GM19468 (cell line): ENCODE results near the gene POP4.

Experiments used
- ATAC-seq: cut with Tn5 transposase; IDR thresholded peaks from one replicate; pipeline ENCODE4 v1.9.1; 2021; ENCODE audit warnings: mild to moderate bottlenecking, moderate library complexity, moderate number of reproducible peaks; ENCODE audit not compliant: unreplicated experiment; ENCODE audit errors: extremely low read depth

Gene POP4

GRCh38 chr19:29576761-29577648 lies 29.1 kb upstream of the POP4 start:
- ATAC-seq: no peak

GRCh38 chr19:29577649-29577963 lies 28.5 kb upstream of the POP4 start:
- no peak for ATAC-seq

- no peak for ATAC-seq
These were observed 27.7 kb upstream of the POP4 start for GRCh38 chr19:29578349-29578748.

GRCh38 chr19:29579308-29579910 lies 26.7 kb upstream of the POP4 start:
- no peak for ATAC-seq

- no peak for ATAC-seq
These were observed 24.7 kb upstream of the POP4 start for GRCh38 chr19:29581398-29581797.

- no peak for ATAC-seq
These were observed 22.7 kb upstream of the POP4 start for GRCh38 chr19:29583196-29583999.

DNA sequence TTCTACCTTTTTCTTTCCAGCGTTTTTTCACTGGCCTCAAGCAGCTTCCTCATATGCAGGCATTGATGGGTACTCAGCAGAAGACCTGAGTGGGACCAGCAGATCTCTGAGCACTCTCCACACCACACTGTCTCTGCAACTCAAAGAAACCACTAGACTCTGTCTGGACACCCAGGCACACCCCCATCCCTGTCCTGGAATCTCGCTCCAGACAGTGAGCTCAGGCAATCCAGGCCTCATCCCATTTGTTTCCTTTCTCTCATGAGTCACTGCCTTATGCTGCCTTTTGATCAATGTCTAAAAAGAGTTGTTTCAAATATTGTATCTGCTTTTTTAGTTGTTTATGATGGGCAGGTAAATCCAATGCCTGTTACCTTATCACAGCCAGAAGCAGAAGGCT lies 19.7 kb upstream of the POP4 start:
- ATAC-seq: no peak

GRCh38 chr19:29587059-29587458 lies 19.0 kb upstream of the POP4 start:
- no peak for ATAC-seq

DNA sequence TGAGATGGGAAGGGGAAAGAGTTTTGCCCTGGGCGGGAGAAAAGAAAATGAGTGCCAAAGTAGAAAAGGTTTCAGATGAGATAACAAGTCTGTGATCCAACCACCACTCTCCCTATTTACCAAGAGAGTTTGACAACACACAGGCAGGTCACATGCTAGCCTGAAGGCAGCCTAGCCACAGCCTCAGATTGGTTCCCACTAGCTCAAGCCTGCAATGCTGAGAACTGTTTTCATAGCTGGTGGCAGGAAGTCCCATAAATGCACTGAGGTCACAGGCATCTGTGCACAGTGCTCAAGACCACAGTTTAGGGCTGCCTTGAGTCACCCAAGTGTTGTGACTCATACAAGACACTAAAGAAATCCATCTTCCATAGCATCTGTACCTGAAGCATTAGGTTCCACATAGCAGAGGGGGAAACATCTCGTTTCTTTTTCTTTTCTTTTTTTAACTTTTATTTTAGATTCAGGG lies 18.5 kb upstream of the POP4 start:
- ATAC-seq: peak; percentile 19

GRCh38 chr19:29588095-29588494 lies 18.0 kb upstream of the POP4 start:
- ATAC-seq: no peak

- no peak for ATAC-seq
These were observed 15.8 kb upstream of the POP4 start for GRCh38 chr19:29590278-29590677.

DNA sequence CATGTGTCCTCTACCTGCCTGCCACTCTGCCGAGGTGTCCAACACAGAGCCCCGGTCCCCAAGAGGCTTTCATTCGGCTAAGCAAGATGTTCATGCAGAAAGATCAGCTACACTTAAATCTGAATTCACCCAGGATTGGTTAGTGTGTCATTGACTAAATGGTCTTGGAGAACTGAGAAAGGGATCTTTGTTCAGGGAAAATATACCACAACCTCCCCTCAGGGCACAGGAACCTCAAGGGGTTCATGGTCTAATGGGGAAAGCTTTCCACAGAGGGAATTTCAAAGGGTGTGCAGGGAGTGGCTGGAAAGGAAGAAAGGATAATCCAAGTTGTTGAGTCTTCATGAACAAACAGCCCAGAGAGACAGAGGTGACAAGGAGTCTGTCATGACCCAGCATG lies 14.4 kb upstream of the POP4 start:
- no peak for ATAC-seq

- ATAC-seq: no peak
These were observed 12.2 kb upstream of the POP4 start for GRCh38 chr19:29593869-29594268.

GRCh38 chr19:29596080-29596727 lies 9.9 kb upstream of the POP4 start:
- ATAC-seq: no peak

GRCh38 chr19:29596885-29597525 lies 9.1 kb upstream of the POP4 start:
- ATAC-seq: no peak

GRCh38 chr19:29598036-29598435 lies 8.0 kb upstream of the POP4 start:
- no peak for ATAC-seq

GRCh38 chr19:29598496-29598895 lies 7.6 kb upstream of the POP4 start:
- no peak for ATAC-seq

DNA sequence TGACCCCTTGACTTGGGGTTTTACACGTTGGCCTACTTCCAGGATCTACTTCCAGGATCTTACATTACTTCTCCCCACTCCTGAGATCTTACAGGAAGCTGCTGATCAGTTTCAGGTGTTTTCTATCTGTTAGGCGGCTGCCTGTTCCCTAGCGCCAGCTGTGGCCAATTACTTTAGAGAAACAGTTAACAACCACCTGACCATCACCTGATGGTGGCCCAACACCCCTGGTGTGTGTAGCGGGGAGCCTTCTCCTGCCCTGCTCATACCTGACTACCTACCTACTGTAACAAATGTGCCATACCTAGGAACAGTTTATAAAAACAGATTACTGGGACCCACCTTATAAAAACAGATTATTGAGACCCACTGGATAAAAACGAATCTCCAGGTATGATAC lies 2.8 kb upstream of the POP4 start:
- ATAC-seq: no peak

GRCh38 chr19:29606420-29606747 lies 301 bp downstream of the POP4 start:
- ATAC-seq: no peak

DNA sequence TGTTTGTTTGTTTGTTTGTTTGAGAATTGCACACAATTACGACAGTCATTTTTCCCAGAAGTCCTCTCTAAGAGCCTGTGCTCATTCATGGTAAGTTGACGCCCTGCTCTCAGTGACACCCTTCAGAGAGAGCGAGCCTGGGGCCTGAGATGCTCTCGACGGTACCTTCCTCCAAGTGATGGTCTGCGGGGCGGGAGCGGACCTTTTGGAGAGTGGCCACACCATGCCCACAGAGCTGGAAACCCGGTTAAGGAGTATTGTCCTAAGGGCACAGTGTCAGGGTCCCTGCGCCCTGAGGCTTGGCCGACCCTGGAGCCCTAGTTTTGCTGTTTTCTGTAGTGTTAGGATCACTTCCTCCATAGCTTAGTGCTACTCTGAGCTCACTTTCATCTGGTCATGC lies 3.6 kb downstream of the POP4 start:
- no peak for ATAC-seq
